Endothelial cell of umbilical vein (primary cell): ENCODE data around the gene TBC1D9. TPM values are rescaled to one million over a fixed set of nuclear protein-coding genes. Genes with fewer than 3 reads are reported as not detected.

ENCODE experiments used
- BruUV-seq: library from RNA; stranded (reverse); fragments of 400-500 nt; replicated peaks from 2 replicates; lab custom pipeline; 2021; lab: Mats Ljungman, UMichigan
- CTCF ChIA-PET: fragments of 300-600, 350-600 bp; sonication (Branson Sonifier 250); formaldehyde crosslinking; loops from one replicate; lab custom pipeline; 2021; ENCODE audit warnings: antibody characterized with exemption, inconsistent platforms; lab: Charles Lee
- POLR2A ChIA-PET: fragments of 300-600, 350-600 bp; sonication (Branson Sonifier 250); formaldehyde crosslinking; loops from one replicate; lab custom pipeline; 2021; ENCODE audit warnings: antibody characterized with exemption, inconsistent platforms; lab: Charles Lee
- DNase-seq: peaks from one replicate; pipeline ENCODE4 v3.0.0-alpha.2; 2011; ENCODE audit warnings: low read depth, low spot score
- FAIRE-seq: peaks from 2 replicates; lab custom pipeline; 2011; peaks lifted over from hg19 to GRCh38; lab: Jason Lieb, UNC
- H2AFZ ChIP-seq: 2 replicates; pipeline ENCODE4 v1.6.0; 2012; ENCODE audit warnings: low read depth, low read length, control low read depth, inconsistent platforms
- H3K27ac ChIP-seq: 2 replicates; pipeline ENCODE4 v1.5.1; 2011; ENCODE audit warnings: low read depth, mild to moderate bottlenecking, control low read depth, low read length, moderate library complexity; ENCODE audit not compliant: insufficient read depth
- H3K27me3 ChIP-seq, 2 experiments: 2 replicates each; pipeline versions ENCODE4 v1.6.0 to v1.6.1; 2011; ENCODE audit warnings: low read length in 2 of 2, mixed read lengths in 1 of 2; ENCODE audit not compliant: control insufficient read depth in 2 of 2, insufficient read depth in 2 of 2
- H3K36me3 ChIP-seq, 2 experiments: 2 replicates in 1 of 2; 3 replicates in 1 of 2; pipeline ENCODE4 v1.5.1; 2011; ENCODE audit warnings: low read length in 2 of 2, mild to moderate bottlenecking in 1 of 2, moderate library complexity in 1 of 2; ENCODE audit not compliant: control insufficient read depth in 2 of 2, insufficient read depth in 2 of 2; ENCODE audit errors: extremely low read depth in 1 of 2
- H3K4me1 ChIP-seq: 3 replicates; pipeline ENCODE4 v1.5.1; 2011; ENCODE audit warnings: mild to moderate bottlenecking, low read length; ENCODE audit not compliant: control insufficient read depth, insufficient read depth; ENCODE audit errors: extremely low read depth
- H3K4me2 ChIP-seq: 2 replicates; pipeline ENCODE4 v1.6.1; 2011; ENCODE audit warnings: low read length, control low read depth, mixed read lengths; ENCODE audit not compliant: insufficient read depth
- H3K4me3 ChIP-seq, 3 experiments: fragments of 200-600 bp in 1 of 3; sonication (generic), shearing (Covaris generic) in 1 of 3; replicated peaks in 1 of 3; 2 replicates each; pipeline ENCODE4 v1.5.1; 2011 to 2016; ENCODE audit warnings: control low read depth in 3 of 3, low read length in 3 of 3, mild to moderate bottlenecking in 2 of 3, inconsistent platforms in 1 of 3, low read depth in 1 of 3, moderate library complexity in 1 of 3; ENCODE audit not compliant: insufficient read depth in 1 of 3
- H3K79me2 ChIP-seq: 2 replicates; pipeline ENCODE4 v1.6.0; 2012; ENCODE audit warnings: low read length, inconsistent platforms; ENCODE audit not compliant: control insufficient read depth, insufficient read depth
- H3K9ac ChIP-seq: replicated peaks from 2 replicates; pipeline ENCODE3; 2011; ENCODE audit warnings: low read length, control low read depth; ENCODE audit not compliant: insufficient read depth; ENCODE audit errors: extremely low read depth
- H3K9me1 ChIP-seq: replicated peaks from 3 replicates; pipeline ENCODE4 v1.6.0; 2011; ENCODE audit warnings: mild to moderate bottlenecking, low read length; ENCODE audit not compliant: control insufficient read depth, insufficient read depth; ENCODE audit errors: extremely low read depth
- H3K9me3 ChIP-seq: replicated peaks from 2 replicates; pipeline ENCODE4 v1.5.1; 2012; ENCODE audit warnings: low read length, inconsistent platforms; ENCODE audit not compliant: control insufficient read depth, insufficient read depth
- H4K20me1 ChIP-seq: replicated peaks from 2 replicates; pipeline ENCODE3; 2011; ENCODE audit warnings: mild to moderate bottlenecking, low read length; ENCODE audit not compliant: control insufficient read depth, insufficient read depth; ENCODE audit errors: extremely low read depth
- EZH2 ChIP-seq: IDR thresholded peaks from 2 replicates; pipeline ENCODE4 v1.6.1; 2012; ENCODE audit warnings: borderline replicate concordance, low read depth, mild to moderate bottlenecking, moderate library complexity, low read length, inconsistent platforms; ENCODE audit not compliant: severe bottlenecking
- FOS ChIP-seq: IDR thresholded peaks from 2 replicates; pipeline ENCODE4 v1.6.1; 2011; ENCODE audit warnings: mild to moderate bottlenecking, low read length, moderate library complexity, borderline replicate concordance; ENCODE audit not compliant: insufficient read depth
- GATA2 ChIP-seq: IDR thresholded peaks from 2 replicates; pipeline ENCODE4 v1.7.0; 2011; ENCODE audit warnings: low read depth, mild to moderate bottlenecking, moderate library complexity, mixed read lengths, low read length; ENCODE audit not compliant: insufficient read length, insufficient read depth
- JUN ChIP-seq: IDR thresholded peaks from 2 replicates; pipeline ENCODE4 v1.6.1; 2011; ENCODE audit warnings: borderline replicate concordance, low read depth; ENCODE audit not compliant: insufficient read length, insufficient read depth
- MYC ChIP-seq: IDR thresholded peaks from one replicate; pipeline ENCODE4 v1.6.1; 2011; ENCODE audit warnings: mild to moderate bottlenecking, low read depth, low read length
- POLR2A ChIP-seq: IDR thresholded peaks from 2 replicates; pipeline ENCODE4 v1.6.1; 2012; ENCODE audit warnings: low read depth, mild to moderate bottlenecking, control low read depth, low read length
- POLR2AphosphoS5 ChIP-seq: IDR thresholded peaks from 2 replicates; pipeline ENCODE4 v1.6.1; 2012; ENCODE audit warnings: low read depth, mild to moderate bottlenecking, control low read depth, low read length, moderate library complexity; ENCODE audit not compliant: insufficient read depth
- dilution Hi-C: fragments of 300-500 bp; cut with MboI; formaldehyde crosslinking; loops from one replicate; pipeline ENCODE4 v1.15.0; 2019; ENCODE audit warnings: low sequenced_read_pairs; ENCODE audit not compliant: extremely low pct_ligation_motif_present
- intact Hi-C: fragments of 100-400 bp; cut with micrococcal nuclease; formaldehyde crosslinking; loops from one replicate; pipeline ENCODE4 v1.10.0; 2022
- polyA plus RNA-seq, 4 experiments: library from polyadenylated mRNA; depleted of rRNA in 3 of 4; stranded (reverse) in 3 of 4; unstranded in 1 of 4; fragments of >200 nt; gene quantifications; 2 replicates each; pipeline versions ENCODE4 v1.2.1 to v1.2.3, GENCODE V29; 2011 to 2012; ENCODE audit warnings: missing spikeins in 1 of 4
- total RNA-seq: library from RNA; stranded (reverse); gene quantifications from 2 replicates; pipeline ENCODE4 v1.2.3, GENCODE V29; 2021
- TF ChIP-seq, protein P1 (sequence below): IDR thresholded peaks from 2 replicates; pipeline ENCODE4 v1.6.1; 2011; ENCODE audit not compliant: insufficient read depth, insufficient read length
- TF ChIP-seq, protein P2 (sequence below), 2 donors: IDR thresholded peaks; 1 replicate in 1 of 2; 2 replicates in 1 of 2; pipeline ENCODE4 v1.5.1; 2011; ENCODE audit warnings: low read length in 2 of 2, mild to moderate bottlenecking in 2 of 2, moderate library complexity in 2 of 2, control low read depth in 1 of 2, inconsistent platforms in 1 of 2, low read depth in 1 of 2; ENCODE audit not compliant: insufficient read depth in 1 of 2; ENCODE audit errors: extremely low read depth in 1 of 2

The TBC1D9 gene
- total and polyA plus RNA-seq, 2 donors (not counting 3 experiments of a cell fraction or from before 2014, with no cell fraction given): 21.7 to 45.3 TPM

DNA sequence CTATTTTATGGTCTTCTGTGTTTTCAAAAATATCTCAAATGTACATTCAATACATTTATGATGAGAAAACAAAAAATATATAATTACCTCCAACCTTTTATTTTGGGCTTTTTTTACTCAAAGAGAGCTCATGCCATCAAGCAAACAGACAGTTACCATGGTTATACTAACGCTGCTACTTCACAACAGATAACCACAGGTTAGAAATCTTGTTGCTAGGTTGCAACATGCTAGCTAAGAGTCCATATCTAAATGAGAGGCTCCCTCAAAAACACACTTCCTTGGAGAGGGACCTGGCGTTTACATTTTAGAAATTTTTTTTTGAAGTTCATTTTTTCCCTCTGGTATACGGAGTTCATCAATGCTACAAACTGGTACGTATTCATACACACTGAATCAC lies 44.3 kb downstream of the TBC1D9 start:
- Histone ChIP-seq H3K9me1 (no peaks in the 10 kb centered on the region), H3K4me2 (no peak overlapping the region), H3K4me1 (peaks cover 4% of the 10 kb centered on the region), H2AFZ (no peak overlapping the region), H4K20me1 (peaks cover 3% of the 10 kb centered on the region), H3K27me3 (no peaks in the 10 kb centered on the region), H3K9ac (no peak overlapping the region), H3K36me3 (no peaks in the 10 kb centered on the region), H3K27ac (no peak overlapping the region), H3K4me3 (no peak overlapping the region), H3K79me2 (peaks cover 14% of the 10 kb centered on the region), H3K9me3 (no peaks in the 10 kb centered on the region)
- no peak for DNase-seq
- intact Hi-C loops: no loop called here
- TF ChIP-seq, protein P1, sequence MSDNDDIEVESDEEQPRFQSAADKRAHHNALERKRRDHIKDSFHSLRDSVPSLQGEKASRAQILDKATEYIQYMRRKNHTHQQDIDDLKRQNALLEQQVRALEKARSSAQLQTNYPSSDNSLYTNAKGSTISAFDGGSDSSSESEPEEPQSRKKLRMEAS: no peak
- TF ChIP-seq FOS: no peak
- no peak for TF ChIP-seq MYC
- TF ChIP-seq, protein P2, sequence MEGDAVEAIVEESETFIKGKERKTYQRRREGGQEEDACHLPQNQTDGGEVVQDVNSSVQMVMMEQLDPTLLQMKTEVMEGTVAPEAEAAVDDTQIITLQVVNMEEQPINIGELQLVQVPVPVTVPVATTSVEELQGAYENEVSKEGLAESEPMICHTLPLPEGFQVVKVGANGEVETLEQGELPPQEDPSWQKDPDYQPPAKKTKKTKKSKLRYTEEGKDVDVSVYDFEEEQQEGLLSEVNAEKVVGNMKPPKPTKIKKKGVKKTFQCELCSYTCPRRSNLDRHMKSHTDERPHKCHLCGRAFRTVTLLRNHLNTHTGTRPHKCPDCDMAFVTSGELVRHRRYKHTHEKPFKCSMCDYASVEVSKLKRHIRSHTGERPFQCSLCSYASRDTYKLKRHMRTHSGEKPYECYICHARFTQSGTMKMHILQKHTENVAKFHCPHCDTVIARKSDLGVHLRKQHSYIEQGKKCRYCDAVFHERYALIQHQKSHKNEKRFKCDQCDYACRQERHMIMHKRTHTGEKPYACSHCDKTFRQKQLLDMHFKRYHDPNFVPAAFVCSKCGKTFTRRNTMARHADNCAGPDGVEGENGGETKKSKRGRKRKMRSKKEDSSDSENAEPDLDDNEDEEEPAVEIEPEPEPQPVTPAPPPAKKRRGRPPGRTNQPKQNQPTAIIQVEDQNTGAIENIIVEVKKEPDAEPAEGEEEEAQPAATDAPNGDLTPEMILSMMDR (IDR thresholded peaks at IDR 0.05; ENCODE audit: extremely low read depth in 1 of 2, insufficient read depth in 1 of 2, low read depth in 1 of 2, low read length in 2 of 2): no peak
- TF ChIP-seq GATA2: no peak
- TF ChIP-seq EZH2: no peak
- TF ChIP-seq POLR2AphosphoS5: no peak
- TF ChIP-seq POLR2A: no peak
- no peak for TF ChIP-seq JUN
- no TSS peak for BruUV-seq
- dilution Hi-C loops: no loop called here
- ChIA-PET POLR2A (no interaction called here), CTCF (interaction anchor here (1.2 kb wide), 1 partner anchor 9 kb away, joined by 4 read pairs; no protein-coding TSS in a partner anchor)
- FAIRE-seq: peak; percentile 24
